Lung (tissue), 12 donors: ENCODE data around the gene PEX11B. TPM values are rescaled to one million over a fixed set of nuclear protein-coding genes. Genes with fewer than 3 reads are reported as not detected.

ENCODE experiments used
- ATAC-seq: fragments of 200-7000 bp; cut with Tn5 transposase; one replicate; pipeline ENCODE4 v1.9.1; 2020; ENCODE audit warnings: moderate number of reproducible peaks; ENCODE audit not compliant: insufficient read depth, low FRiP score
- DNase-seq, 3 donors: peaks; one replicate each; pipeline ENCODE4 v3.0.0-alpha.2; 2013 to 2017
- H3K27ac ChIP-seq, 2 donors: one replicate each; pipeline ENCODE4 v1.5.1; 2013; ENCODE audit warnings: mild to moderate bottlenecking in 2 of 2, moderate library complexity in 2 of 2, control low read depth in 1 of 2, inconsistent platforms in 1 of 2, low read depth in 1 of 2, low read length in 1 of 2
- H3K27me3 ChIP-seq, 3 donors: one replicate each; pipeline ENCODE4 v1.5.1; 2013; ENCODE audit warnings: low read length in 2 of 3; ENCODE audit not compliant: control insufficient read depth in 3 of 3, insufficient read depth in 3 of 3
- H3K36me3 ChIP-seq, 4 donors: one replicate each; pipeline ENCODE4 v1.5.1; 2013; ENCODE audit warnings: low read length in 4 of 4, mild to moderate bottlenecking in 1 of 4, moderate library complexity in 1 of 4; ENCODE audit not compliant: control insufficient read depth in 4 of 4, insufficient read depth in 4 of 4
- H3K4me1 ChIP-seq, 5 donors: one replicate each; pipeline ENCODE4 v1.5.1; 2013; ENCODE audit warnings: low read length in 5 of 5, mild to moderate bottlenecking in 2 of 5, moderate library complexity in 1 of 5; ENCODE audit not compliant: control insufficient read depth in 5 of 5, insufficient read depth in 5 of 5
- H3K4me3 ChIP-seq: one replicate; pipeline ENCODE4 v1.5.1; 2013; ENCODE audit warnings: mild to moderate bottlenecking, control low read depth, moderate library complexity
- H3K9ac ChIP-seq, 2 donors: one replicate each; pipeline ENCODE4 v1.5.1; 2013; ENCODE audit warnings: low read length in 2 of 2, control low read depth in 1 of 2; ENCODE audit not compliant: insufficient read depth in 1 of 2
- H3K9me3 ChIP-seq, 4 donors: one replicate each; pipeline ENCODE4 v1.5.1; 2013; ENCODE audit warnings: low read length in 3 of 4, mild to moderate bottlenecking in 1 of 4, moderate library complexity in 1 of 4; ENCODE audit not compliant: control insufficient read depth in 4 of 4, insufficient read depth in 3 of 4
- CTCF ChIP-seq: IDR thresholded peaks from 2 replicates; pipeline ENCODE4 v1.5.1; 2012; ENCODE audit warnings: mild to moderate bottlenecking; ENCODE audit errors: control extremely low read depth, extremely low read depth
- WGBS, 2 donors: extraction: QIAGEN DNeasy Blood & Tissue Kit; methylation state at CpG; one replicate each; pipeline ENCODE4 v1.1.7; 2013; 5-methylcytosine and 5-hydroxymethylcytosine counted together
- polyA plus RNA-seq, 2 donors: library from polyadenylated mRNA; stranded (reverse); fragments of 200-250 nt; gene quantifications; one replicate each; pipeline ENCODE4 v1.2.1, GENCODE V29; 2013
- total RNA-seq, 2 donors: library from RNA; depleted of rRNA in 1 of 2; stranded (reverse); fragments of >200 nt in 1 of 2; gene quantifications; one replicate each; pipeline ENCODE4 v1.2.1, GENCODE V29; 2014 to 2021
- donor health status: control.
- donor health status: control.
- donor health status: Bipolar disorder and iron deficiency.
- donor health status: healthy.
- donor health status: DM: yes; HTN: yes; CAD: no.

PEX11B gene
- total and polyA plus RNA-seq, 4 donors = 24.6 to 29.6 (median 26.8) TPM

- 92 to 100% methylated on average over 1 of the region's 1 CpG for WGBS, 2 donors
- Histone ChIP-seq H3K4me3 (no peak overlapping the region), H3K27me3 (peaks cover 0 to 8% (median 0%) of the 10 kb centered on the region in 3 donors), H3K9ac (no peak overlapping the region), H3K27ac (peak overlapping the region in 1 of 2 donors; percentile 18), H3K36me3 (peaks cover 0 to 16% (median 9%) of the 10 kb centered on the region in 4 donors), H3K4me1 (peaks cover 0 to 26% (median 12%) of the 10 kb centered on the region in 5 donors), H3K9me3 (no peaks in the 10 kb centered on the region)
- ATAC-seq (no peak), DNase-seq (no peak)
- no peak for TF ChIP-seq CTCF
These were observed 33.0 kb upstream of the PEX11B start for GRCh38 chr1:145951526-145951925.

GRCh38 chr1:145949219-145949618 lies 30.7 kb upstream of the PEX11B start:
- ATAC-seq (no peak), DNase-seq (no peak)
- Histone ChIP-seq H3K4me3 (no peak overlapping the region), H3K27ac (no peak overlapping the region), H3K9ac (no peak overlapping the region), H3K27me3 (no peaks in the 10 kb centered on the region), H3K36me3 (peaks cover 0 to 16% (median 10%) of the 10 kb centered on the region in 4 donors), H3K4me1 (peaks cover 0 to 4% (median 3%) of the 10 kb centered on the region in 5 donors), H3K9me3 (no peaks in the 10 kb centered on the region)
- WGBS, 2 donors = 92 to 96% methylated on average over 4 of the region's 4 CpGs
- TF ChIP-seq CTCF = no peak

- peak overlapping the region in 1 of 2 donors; percentile 6 for H3K27ac ChIP-seq
- 77 to 87% methylated on average over 4 of the region's 4 CpGs for WGBS, 2 donors
- ATAC-seq = no peak
These were observed 29.0 kb upstream of the PEX11B start for GRCh38 chr1:145947551-145947950.

More at GRCh38 chr1:145947551-145947950, 29.0 kb upstream of the PEX11B start:
- no peaks in the 10 kb centered on the region for H3K27me3 ChIP-seq
- H3K4me3 ChIP-seq = no peak overlapping the region
- peaks cover 0 to 20% (median 13%) of the 10 kb centered on the region in 4 donors for H3K36me3 ChIP-seq
- no peak overlapping the region for H3K9ac ChIP-seq
- no peaks in the 10 kb centered on the region for H3K9me3 ChIP-seq
- peak in 2 of 3 donors; percentile 16 to 54 for DNase-seq
- peaks cover 0 to 3% (median 0%) of the 10 kb centered on the region in 5 donors for H3K4me1 ChIP-seq
- no peak for TF ChIP-seq CTCF
